Measurements from ENCODE around the gene PLCXD1. TPM values are rescaled to one million over a fixed set of nuclear protein-coding genes. Genes with fewer than 3 reads are reported as not detected.
"Not testable (repeated sequence)": the region's sequence is repeated elsewhere in the genome, so short reads cannot be mapped to it uniquely, and the experiment has no call there.

PLCXD1 gene
- total RNA-seq, 2 experiments from 2014 or later: 41.1 to 67.9 TPM

DNA sequence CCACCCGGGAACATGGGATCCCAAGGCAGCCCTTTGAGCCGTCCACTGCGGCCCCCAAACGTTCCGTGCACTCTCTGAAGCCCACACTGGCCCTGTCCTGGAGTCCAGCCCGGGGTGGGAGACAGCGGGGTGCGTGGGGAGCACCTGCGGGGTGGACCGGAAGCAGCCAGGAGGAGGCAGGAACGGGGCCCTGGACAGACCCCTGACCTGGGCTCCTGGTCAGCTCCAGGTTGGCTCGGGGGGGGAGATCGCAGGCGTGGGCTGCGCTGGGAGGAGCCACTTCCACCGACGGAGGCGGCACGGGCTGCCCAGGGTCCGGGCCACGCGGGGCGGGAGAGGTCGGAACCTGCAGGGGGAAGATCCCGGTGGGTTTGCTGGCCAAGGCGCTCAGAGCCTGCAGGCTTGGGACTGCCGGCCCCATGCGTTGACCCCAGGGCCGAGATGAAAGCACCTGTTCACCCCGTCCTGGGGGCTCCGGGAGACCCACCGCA, 5.7 kb upstream of the PLCXD1 start:
- no peak overlapping the region for H3K27ac Mint-ChIP-seq
- no peak for DNase-seq
- peaks cover 9% of the 10 kb centered on the region for H3K4me1 Mint-ChIP-seq
- no peak overlapping the region for H3K4me3 Mint-ChIP-seq
- peak; percentile 11 for ATAC-seq
- CTCF ChIA-PET: no interaction called here
- H3K9me3 Mint-ChIP-seq (ENCODE audit: low read depth): no peaks in the 10 kb centered on the region
- no peaks in the 10 kb centered on the region for H3K36me3 Mint-ChIP-seq
- H3K27me3 Mint-ChIP-seq: peaks cover 7% of the 10 kb centered on the region

DNA sequence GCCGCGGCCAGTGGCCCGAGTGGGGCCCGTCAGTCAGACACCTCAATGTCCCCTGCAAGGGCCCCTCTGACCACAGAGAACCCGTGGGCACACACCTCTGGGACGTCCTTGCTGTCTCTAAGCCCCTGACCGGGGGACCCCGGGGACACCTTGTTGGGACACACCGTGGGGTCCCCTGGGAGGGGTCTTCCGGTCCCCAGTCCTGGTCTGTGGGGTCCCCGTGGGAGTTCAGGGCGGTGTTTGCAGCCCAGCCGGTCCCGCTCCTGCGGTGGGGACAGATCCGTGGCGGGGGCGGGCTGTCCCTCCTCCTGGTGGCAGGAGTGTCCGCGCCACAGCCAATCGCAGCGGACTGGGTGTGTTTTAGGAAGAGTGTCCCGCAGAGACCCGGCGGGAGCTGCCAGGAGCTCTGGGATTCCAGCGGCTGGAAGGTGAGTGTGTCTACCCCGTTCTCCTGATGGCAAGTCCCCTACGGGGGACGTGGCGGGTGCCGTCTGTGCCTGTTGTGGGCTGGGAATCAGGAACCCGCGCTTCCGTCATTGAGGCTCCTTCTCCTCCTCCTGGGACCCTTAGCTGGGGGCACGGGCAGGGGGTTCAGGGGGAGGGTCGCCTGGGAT, 5.1 kb upstream of the PLCXD1 start:
- CTCF ChIA-PET: no interaction called here
- H3K9me3 Mint-ChIP-seq (ENCODE audit: low read depth): no peaks in the 10 kb centered on the region
- H3K27me3 Mint-ChIP-seq: peaks cover 7% of the 10 kb centered on the region
- peak overlapping the region; percentile 72 for H3K4me3 Mint-ChIP-seq
- H3K4me1 Mint-ChIP-seq: peaks cover 9% of the 10 kb centered on the region
- no peaks in the 10 kb centered on the region for H3K36me3 Mint-ChIP-seq
- DNase-seq: peak; percentile 58
- peak; percentile 93 for ATAC-seq
- no peak overlapping the region for H3K27ac Mint-ChIP-seq

DNA sequence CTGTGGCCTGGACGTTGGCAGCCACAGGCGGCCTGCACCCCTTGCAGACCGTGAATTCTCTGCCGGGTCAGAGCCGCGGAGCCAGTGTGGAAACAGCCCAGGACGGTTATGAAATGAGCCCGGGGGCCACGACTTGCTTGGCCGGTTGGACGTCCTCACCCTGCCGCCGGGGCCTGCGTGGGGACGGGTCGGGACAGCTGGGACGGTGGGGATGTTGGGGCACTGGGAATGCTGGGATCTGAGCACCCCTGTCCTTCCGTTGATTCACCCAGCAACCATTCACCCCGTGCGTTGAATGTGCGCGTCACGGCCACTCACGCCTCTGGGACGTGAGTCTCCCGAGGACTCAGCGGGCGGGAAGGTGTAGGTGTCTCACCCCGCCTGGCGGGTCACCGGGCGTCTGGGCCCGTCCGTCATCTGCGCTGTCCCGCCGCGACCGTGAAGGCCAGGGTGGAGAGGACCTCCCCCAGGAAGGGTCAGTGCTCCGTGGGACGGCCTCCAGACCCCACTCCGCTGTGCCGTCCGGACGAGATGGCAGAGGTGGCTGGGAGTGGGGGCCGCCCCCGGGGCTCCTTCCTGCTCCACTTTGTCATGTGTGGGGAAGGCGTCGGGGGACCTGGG, 4.5 kb upstream of the PLCXD1 start:
- CTCF ChIA-PET: no interaction called here
- peak overlapping the region; percentile 72 for H3K4me3 Mint-ChIP-seq
- ATAC-seq (peak; percentile 52), DNase-seq (no peak)
- peaks cover 7% of the 10 kb centered on the region for H3K27me3 Mint-ChIP-seq
- no peak overlapping the region for H3K27ac Mint-ChIP-seq
- no peaks in the 10 kb centered on the region for H3K9me3 Mint-ChIP-seq (ENCODE audit: low read depth)
- peaks cover 12% of the 10 kb centered on the region for H3K4me1 Mint-ChIP-seq
- H3K36me3 Mint-ChIP-seq: no peaks in the 10 kb centered on the region

DNA sequence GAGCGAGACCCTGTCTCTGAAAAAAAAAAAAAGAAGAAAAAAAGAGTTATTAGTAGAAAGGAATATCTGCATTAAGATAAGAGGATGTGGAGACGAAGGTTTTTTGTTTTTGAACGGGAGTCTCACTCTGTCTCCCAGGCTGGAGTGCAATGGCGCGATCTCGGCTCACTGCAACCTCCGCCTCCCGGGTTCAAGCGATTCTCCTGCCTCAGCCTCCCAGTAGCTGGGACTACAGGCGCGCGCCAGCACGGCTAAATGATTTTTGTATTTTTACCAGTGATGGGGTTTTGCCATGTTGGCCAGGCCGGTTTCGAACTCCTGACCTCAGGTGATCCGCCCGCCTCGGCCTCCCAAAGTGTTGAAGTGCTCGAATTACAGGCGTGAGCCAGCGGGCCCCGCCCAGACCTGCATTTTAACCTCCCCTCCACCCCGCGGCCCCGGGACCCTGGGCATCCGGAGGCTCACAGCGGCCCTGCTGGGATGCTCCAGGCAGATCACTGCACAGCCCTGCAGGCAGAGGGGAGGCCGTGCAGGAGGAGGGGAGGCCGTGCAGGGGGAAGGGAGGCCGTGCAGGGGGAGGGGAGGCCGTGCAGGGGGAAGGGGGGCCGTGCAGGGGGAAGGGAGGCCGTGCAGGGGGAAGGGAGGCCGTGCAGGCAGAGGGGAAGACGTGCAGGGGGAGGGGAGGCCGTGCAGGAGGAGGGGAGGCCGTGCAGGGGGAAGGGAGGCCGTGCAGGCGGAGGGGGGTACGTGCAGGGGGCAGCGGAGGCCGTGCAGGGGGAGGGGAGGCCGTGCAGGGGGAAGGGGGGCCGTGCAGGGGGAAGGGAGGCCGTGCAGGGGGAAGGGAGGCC, 1.2 kb upstream of the PLCXD1 start:
- H3K4me1 Mint-ChIP-seq: peaks cover 22% of the 10 kb centered on the region
- H3K4me3 Mint-ChIP-seq: peak overlapping the region; percentile 18
- ATAC-seq; H3K27ac Mint-ChIP-seq; CTCF ChIA-PET; H3K36me3 Mint-ChIP-seq; H3K9me3 Mint-ChIP-seq (ENCODE audit: low read depth); H3K27me3 Mint-ChIP-seq; DNase-seq: not testable (repeated sequence)

DNA sequence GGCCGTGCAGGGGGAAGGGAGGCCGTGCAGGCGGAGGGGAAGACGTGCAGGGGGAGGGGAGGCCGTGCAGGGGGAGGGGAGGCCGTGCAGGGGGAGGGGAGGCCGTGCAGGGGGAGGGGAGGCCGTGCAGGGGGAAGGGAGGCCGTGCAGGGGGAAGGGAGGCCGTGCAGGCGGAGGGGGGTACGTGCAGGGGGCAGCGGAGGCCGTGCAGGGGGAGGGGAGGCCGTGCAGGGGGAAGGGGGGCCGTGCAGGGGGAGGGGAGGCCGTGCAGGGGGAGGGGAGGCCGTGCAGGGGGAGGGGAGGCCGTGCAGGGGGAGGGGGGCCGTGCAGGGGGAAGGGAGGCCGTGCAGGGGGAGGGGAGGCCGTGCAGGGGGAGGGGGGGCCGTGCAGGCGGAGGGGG, 459 bp upstream of the PLCXD1 start:
- Mint-ChIP-seq H3K36me3 (peaks cover 15% of the 10 kb centered on the region), H3K4me1 (peaks cover 27% of the 10 kb centered on the region)
- CTCF ChIA-PET; H3K27me3 Mint-ChIP-seq; H3K4me3 Mint-ChIP-seq; ATAC-seq; H3K27ac Mint-ChIP-seq; H3K9me3 Mint-ChIP-seq (ENCODE audit: low read depth); DNase-seq: not testable (repeated sequence)

DNA sequence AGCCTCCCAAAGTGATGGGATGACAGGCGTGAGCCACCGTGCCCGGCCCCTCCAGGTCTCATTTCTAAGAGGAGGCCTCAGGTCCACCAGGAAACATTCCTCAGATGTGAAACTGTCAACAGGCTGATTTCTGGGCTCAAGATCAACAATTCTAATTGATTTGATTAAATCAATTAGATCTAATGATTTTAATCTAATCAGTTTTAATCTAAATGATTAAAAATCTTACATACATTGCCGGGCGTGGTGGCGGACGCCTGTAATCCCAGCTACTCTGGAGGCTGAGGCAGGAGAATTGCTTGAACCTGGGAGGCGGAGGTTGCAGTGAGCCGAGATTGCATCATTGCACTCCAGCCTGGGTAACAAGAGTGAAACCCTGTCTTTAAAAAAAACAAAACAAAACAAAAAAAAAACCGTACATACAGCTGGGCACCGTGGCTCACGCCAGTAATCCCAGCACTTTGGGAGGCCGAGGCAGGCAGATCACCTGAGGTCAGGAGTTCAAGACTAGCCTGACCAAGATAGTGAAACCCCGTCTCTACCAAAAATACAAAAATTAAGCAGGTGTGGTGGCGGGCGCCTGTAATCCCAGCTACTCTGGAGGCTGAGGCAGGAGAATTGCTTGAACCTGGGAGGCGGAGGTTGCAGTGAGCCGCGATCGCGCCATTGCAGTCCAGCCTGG, 960 bp downstream of the PLCXD1 start:
- H3K9me3 Mint-ChIP-seq (ENCODE audit: low read depth); CTCF ChIA-PET; DNase-seq; H3K27me3 Mint-ChIP-seq; ATAC-seq: not testable (repeated sequence)
- Mint-ChIP-seq H3K4me1 (peaks cover 36% of the 10 kb centered on the region), H3K27ac (peak overlapping the region; percentile 69), H3K4me3 (peak overlapping the region; percentile 59), H3K36me3 (peaks cover 17% of the 10 kb centered on the region)

DNA sequence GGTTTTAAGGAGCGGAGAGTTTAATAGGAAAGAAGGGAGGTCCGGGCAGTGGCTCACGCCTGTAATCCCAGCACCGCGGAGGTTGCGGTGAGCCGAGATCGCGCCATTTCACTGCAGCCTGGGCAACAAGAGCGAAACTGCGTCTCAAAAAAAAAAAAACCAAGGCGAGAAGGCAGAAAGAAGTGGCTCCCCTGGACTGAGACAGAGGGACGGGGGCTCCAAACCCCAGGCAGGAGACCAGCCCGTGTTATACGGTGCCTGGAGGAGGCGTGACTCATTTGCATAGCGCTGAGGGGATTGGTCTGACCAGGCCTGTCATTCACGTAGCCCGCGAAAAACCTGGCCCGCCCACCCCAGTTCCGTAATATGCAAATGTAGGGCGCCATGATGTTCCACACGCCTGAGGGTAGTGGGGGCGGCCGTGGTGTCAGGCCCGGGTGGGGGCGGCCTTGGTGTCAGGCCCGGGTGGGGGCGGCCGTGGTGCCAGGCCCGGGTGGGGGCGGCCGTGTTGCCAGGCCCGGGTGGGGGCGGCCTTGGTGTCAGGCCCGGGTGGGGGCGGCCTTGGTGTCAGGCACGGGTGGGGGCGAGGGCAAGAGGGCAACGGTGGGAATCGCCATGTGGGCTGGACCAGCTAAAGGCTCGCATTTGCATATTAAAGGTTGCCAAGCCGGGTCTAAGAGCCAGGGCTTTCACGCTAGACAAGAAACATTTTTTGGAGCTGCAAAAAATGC, 2.1 kb downstream of the PLCXD1 start:
- Mint-ChIP-seq H3K4me3 (peak overlapping the region; percentile 91), H3K27ac (peak overlapping the region; percentile 99), H3K9me3 (ENCODE audit: low read depth) (no peaks in the 10 kb centered on the region), H3K4me1 (peaks cover 36% of the 10 kb centered on the region), H3K27me3 (no peaks in the 10 kb centered on the region), H3K36me3 (peaks cover 18% of the 10 kb centered on the region)
- DNase-seq (peak; percentile 96), ATAC-seq (peak; percentile 99)
- CTCF ChIA-PET: no interaction called here

DNA sequence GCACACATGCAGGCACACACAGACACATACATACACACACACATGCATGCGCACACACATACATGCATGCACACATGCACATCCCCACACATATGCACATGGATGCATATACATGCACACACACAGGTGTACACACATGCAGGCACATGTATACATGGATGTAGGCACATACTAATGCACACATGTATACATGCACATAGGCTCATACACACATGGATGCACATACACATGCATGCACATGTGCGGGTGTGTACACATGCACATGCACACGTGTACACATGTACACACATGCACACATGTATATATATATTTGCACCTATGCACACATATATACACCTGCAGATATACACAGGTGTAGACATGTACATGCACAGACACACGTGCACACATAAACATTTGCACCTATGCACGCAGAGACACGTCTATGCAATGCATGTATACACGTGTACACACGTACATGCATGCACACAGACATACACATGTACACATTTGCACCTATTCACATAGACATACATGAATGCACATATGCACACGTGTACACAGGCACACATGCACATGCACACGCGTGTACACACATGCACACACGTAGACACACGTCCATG, 4.0 kb downstream of the PLCXD1 start:
- peaks cover 29% of the 10 kb centered on the region for H3K4me1 Mint-ChIP-seq
- DNase-seq (no peak), ATAC-seq (no peak)
- CTCF ChIA-PET: no interaction called here
- H3K36me3 Mint-ChIP-seq: peaks cover 31% of the 10 kb centered on the region
- H3K9me3 Mint-ChIP-seq (ENCODE audit: low read depth): no peaks in the 10 kb centered on the region
- no peak overlapping the region for H3K4me3 Mint-ChIP-seq
- H3K27me3 Mint-ChIP-seq: no peaks in the 10 kb centered on the region
- H3K27ac Mint-ChIP-seq: no peak overlapping the region

DNA sequence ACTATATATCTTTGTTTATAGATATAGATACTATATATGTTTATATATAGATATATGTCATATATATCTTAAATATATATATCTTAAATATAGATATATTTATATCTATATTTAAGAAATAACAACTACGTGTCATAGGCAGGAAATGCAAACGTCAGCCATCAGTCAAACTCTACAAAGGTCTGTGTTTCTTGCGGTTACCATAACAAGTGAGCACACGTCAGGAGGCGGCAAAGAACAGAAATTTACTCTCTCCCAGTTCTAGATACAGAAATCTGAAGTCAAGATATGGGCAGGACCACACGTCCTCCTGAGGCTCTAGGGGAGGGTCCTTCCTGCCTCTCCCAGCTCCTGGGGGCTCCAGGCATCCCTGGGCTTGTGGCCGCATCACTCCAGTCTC, 6.5 kb downstream of the PLCXD1 start:
- CTCF ChIA-PET: no interaction called here
- H3K27me3 Mint-ChIP-seq: no peaks in the 10 kb centered on the region
- H3K4me1 Mint-ChIP-seq: peaks cover 27% of the 10 kb centered on the region
- ATAC-seq: no peak
- H3K27ac Mint-ChIP-seq: peak overlapping the region; percentile 29
- peaks cover 52% of the 10 kb centered on the region for H3K36me3 Mint-ChIP-seq
- no peak overlapping the region for H3K4me3 Mint-ChIP-seq
- no peak for DNase-seq
- H3K9me3 Mint-ChIP-seq (ENCODE audit: low read depth): no peaks in the 10 kb centered on the region

DNA sequence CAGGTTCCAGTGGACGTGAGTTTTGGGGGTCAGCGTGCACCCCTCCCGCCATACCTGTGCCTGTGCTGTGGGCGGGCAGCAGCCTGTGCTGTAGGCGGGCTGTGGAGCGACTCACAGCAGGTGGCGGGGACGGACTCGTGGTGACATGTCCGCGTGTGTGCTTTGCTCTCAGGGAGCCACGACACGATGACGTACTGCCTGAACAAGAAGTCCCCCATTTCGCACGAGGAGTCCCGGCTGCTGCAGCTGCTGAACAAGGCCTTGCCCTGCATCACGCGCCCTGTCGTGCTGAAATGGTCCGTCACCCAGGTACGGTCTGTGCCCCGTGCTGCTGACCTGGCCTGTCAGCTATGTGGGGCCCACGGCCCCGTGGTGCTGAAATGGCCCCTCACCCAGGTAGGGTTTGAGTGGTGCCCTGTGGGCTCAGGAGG, 7.4 kb downstream of the PLCXD1 start:
- Mint-ChIP-seq H3K27me3 (no peaks in the 10 kb centered on the region), H3K4me1 (peaks cover 27% of the 10 kb centered on the region), H3K27ac (no peak overlapping the region), H3K36me3 (peaks cover 60% of the 10 kb centered on the region), H3K9me3 (ENCODE audit: low read depth) (no peaks in the 10 kb centered on the region), H3K4me3 (no peak overlapping the region)
- CTCF ChIA-PET: no interaction called here
- DNase-seq: no peak
- no peak for ATAC-seq

DNA sequence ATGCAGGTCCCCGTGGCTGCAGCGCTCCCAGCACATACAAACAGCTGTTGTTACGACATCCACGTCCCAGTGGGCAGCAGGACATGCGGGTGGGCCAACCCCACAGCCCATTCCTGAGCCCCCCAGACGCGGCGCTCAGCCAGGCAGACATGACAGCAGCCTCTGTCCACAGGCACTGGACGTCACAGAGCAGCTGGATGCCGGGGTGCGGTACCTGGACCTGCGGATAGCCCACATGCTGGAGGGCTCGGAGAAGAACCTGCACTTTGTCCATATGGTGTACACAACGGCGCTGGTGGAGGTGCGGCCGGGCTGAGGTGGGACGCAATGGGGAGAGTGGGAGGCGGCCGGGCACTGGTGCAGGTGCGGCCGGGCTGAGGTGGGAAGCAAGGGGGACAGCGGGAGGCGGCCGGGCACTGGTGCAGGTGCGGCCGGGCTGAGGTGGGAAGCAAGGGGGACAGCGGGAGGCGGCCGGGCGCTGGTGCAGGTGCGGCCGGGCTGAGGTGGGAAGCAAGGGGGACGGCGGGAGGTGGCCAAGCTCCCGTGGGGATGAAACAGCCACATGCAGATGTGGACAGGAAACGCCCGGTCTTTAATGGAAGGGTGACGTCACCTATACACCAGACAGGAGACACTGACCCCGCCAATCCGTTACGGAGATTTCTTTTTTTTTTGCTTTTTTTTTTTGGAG, 9.4 kb downstream of the PLCXD1 start:
- CTCF ChIA-PET: no interaction called here
- Mint-ChIP-seq H3K36me3 (peaks cover 54% of the 10 kb centered on the region), H3K27me3 (no peaks in the 10 kb centered on the region)

DNA sequence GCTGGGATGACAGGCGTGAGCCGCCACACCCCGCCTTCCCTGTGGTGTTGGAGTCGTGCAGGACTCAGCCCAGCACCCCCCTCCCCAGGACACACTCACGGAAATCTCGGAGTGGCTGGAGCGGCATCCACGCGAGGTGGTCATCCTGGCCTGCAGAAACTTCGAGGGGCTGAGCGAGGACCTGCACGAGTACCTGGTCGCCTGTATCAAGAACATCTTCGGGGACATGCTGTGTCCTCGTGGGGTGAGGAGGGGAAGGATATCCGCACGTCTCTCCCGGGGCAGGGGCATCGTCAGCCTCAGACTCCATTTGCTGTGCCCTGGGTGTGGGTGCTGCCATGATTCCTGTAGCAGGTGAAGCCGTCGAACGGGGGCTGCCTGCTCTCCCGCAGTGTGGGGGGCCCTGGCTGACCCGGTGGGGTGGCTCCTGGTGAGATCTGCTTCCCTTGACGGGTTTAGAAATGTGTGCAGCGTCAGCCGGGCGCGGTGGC, 10.3 kb downstream of the PLCXD1 start:
- Mint-ChIP-seq H3K4me1 (peaks cover 4% of the 10 kb centered on the region), H3K27me3 (no peaks in the 10 kb centered on the region), H3K27ac (no peak overlapping the region), H3K9me3 (ENCODE audit: low read depth) (no peaks in the 10 kb centered on the region), H3K4me3 (no peak overlapping the region), H3K36me3 (peaks cover 55% of the 10 kb centered on the region)
- no peak for ATAC-seq
- no peak for DNase-seq
- CTCF ChIA-PET: no interaction called here

More for the DNA sequence above, 9.4 kb downstream of the PLCXD1 start:
- H3K4me3 Mint-ChIP-seq: no peak overlapping the region
- no peaks in the 10 kb centered on the region for H3K9me3 Mint-ChIP-seq (ENCODE audit: low read depth)
- DNase-seq: no peak
- H3K27ac Mint-ChIP-seq: no peak overlapping the region
- no peak for ATAC-seq
- peaks cover 13% of the 10 kb centered on the region for H3K4me1 Mint-ChIP-seq
